Epithelial cell of proximal tubule (primary cell): ENCODE data around the gene RFX8. TPM values are rescaled to one million over a fixed set of nuclear protein-coding genes. Genes with fewer than 3 reads are reported as not detected.
"Not testable (repeated sequence)": the region's sequence is repeated elsewhere in the genome, so short reads cannot be mapped to it uniquely, and the experiment has no call there.

ENCODE experiments used
- DNase-seq: peaks from one replicate; pipeline ENCODE4 v3.0.0-alpha.2; 2011; ENCODE audit warnings: low read depth
- H3K4me3 ChIP-seq: 2 replicates; pipeline ENCODE4 v1.5.1; 2011; ENCODE audit warnings: low read depth, mild to moderate bottlenecking, low read length
- total RNA-seq: library from RNA; depleted of rRNA; stranded (reverse); fragments of >200 nt; gene quantifications from 2 replicates; pipeline ENCODE4 v1.2.3, GENCODE V29; 2015
- TF ChIP-seq, protein P1 (sequence below): conservative IDR thresholded peaks from 2 replicates; pipeline ENCODE4 v1.5.1; 2012; ENCODE audit warnings: low read depth, mild to moderate bottlenecking, low read length

Gene RFX8
- total RNA-seq, 1 donor from 2014 or later = not detected

- DNase-seq = no peak
- no peak overlapping the region for H3K4me3 ChIP-seq
- TF ChIP-seq, protein P1, sequence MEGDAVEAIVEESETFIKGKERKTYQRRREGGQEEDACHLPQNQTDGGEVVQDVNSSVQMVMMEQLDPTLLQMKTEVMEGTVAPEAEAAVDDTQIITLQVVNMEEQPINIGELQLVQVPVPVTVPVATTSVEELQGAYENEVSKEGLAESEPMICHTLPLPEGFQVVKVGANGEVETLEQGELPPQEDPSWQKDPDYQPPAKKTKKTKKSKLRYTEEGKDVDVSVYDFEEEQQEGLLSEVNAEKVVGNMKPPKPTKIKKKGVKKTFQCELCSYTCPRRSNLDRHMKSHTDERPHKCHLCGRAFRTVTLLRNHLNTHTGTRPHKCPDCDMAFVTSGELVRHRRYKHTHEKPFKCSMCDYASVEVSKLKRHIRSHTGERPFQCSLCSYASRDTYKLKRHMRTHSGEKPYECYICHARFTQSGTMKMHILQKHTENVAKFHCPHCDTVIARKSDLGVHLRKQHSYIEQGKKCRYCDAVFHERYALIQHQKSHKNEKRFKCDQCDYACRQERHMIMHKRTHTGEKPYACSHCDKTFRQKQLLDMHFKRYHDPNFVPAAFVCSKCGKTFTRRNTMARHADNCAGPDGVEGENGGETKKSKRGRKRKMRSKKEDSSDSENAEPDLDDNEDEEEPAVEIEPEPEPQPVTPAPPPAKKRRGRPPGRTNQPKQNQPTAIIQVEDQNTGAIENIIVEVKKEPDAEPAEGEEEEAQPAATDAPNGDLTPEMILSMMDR = no peak
Measured at GRCh38 chr2:101442042-101442666, 32.8 kb downstream of the RFX8 start.

GRCh38 chr2:101440127-101440738, 34.7 kb downstream of the RFX8 start:
- TF ChIP-seq, protein P1 = no peak
- H3K4me3 ChIP-seq = no peak overlapping the region
- DNase-seq = no peak

GRCh38 chr2:101439716-101440115, 35.2 kb downstream of the RFX8 start:
- DNase-seq = no peak
- no peak overlapping the region for H3K4me3 ChIP-seq
- TF ChIP-seq, protein P1 = no peak

- H3K4me3 ChIP-seq, DNase-seq: not testable (repeated sequence)
Measured at GRCh38 chr2:101438555-101438954, 36.4 kb downstream of the RFX8 start.

GRCh38 chr2:101435001-101435862, 39.7 kb downstream of the RFX8 start:
- no peak overlapping the region for H3K4me3 ChIP-seq

DNA sequence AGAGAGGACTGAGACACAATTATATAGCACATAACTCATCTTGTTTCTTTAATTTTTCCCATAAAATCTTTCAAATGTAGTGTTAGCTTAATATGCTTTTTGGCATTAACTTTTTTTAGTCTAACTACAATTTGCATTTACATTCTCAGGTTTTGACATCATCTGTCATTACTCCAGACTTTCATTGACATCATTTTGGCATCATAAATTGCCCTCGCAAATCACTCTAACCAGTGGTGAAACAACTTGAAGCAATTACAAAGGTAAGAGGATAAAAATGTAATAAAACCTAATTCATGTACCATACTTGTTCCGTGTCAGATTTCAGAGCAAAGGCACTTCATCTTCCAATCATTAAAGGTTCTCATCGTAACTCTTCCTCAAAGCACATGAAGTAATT, 41.4 kb downstream of the RFX8 start:
- H3K4me3 ChIP-seq = no peak overlapping the region
- DNase-seq = no peak
- TF ChIP-seq, protein P1 = no peak

More at GRCh38 chr2:101435001-101435862, 39.7 kb downstream of the RFX8 start:
- DNase-seq = no peak
- TF ChIP-seq, protein P1 = no peak

DNA sequence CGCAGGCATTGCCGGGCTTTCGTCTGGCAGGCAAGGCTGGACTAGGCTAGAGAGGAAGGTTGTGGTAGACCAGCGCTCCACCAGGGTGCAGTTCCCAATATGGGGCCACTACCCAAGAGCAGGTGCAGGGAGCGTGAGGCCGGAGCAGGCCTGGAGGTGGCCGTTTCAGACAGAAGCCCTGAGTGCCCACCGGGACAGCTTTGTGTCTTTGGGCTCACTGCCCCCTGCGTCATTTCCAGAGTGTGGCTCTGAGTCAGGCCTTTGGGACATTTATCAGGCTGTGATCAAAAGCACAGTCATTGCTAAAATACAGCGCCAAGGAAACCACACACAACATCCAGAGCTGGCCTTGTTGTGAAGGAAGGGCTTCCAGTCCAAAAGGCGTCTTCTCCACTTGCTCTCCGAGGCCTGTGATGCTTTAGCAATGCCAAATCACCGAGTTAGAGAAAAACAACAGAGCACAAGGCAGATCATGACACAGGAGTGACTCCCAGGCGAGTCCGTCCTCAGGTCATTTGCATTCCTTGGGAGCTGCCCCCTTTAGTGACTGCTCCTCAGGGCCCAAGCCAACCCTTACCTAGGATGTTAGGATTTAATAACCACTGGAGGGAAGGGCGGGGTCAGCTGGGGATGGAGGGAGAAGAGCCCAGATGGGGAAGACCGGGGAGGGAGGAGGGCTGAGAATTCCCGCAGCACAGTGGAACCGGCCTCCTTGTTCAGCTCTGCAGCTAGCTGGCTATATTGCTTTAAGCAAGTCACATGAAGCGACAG, 42.3 kb downstream of the RFX8 start:
- TF ChIP-seq, protein P1 = no peak
- no peak overlapping the region for H3K4me3 ChIP-seq
- no peak for DNase-seq
